Inflammatory macrophage treated with lipopolysaccharide for 4 hours (primary cell): Measurements from ENCODE around the gene CHST11.
A peak's percentile ranks its signal among the peaks of the same experiment; 100 is the strongest.
"Not testable (repeated sequence)": the region's sequence is repeated elsewhere in the genome, so short reads cannot be mapped to it uniquely, and the experiment has no call there.

Experiments
- DNase-seq: peaks from one replicate; pipeline ENCODE4 v3.0.0-alpha.2; 2020

Gene CHST11

DNA sequence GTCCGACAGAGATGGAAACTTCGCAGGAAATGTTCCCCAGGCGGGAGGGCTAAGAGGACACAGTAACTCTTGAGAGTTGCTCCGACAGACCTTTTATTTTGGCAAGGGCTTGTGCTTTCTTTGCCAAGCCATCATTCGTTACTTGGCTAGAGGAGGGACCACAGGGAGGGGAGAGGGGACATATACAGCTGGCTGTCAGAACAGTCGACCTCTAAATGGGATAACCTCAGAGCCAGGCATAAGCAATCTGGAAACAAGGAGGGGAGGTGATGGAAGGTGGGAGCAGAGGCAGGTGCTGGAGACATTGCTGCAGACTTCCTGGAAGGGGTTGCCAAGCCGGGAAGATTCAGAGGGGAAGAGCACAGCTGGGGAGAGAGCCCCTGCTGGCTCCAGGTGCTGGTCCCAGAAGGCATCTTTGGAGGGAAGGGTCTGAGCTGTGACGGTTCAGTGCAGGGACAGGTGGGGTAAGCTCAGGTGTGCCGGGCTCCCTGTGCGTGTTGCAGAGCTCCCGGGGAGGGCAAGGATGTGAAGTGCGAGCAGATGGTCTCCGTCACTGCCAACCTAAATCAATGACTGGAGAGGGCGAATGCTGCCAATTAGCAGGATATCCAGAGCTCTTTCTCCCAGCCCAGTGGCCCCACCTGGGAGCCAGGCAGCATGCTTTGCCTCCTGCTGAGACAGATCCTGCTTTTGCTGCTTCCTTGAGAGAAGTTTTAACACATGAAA lies 50.1 kb downstream of the CHST11 start:
- no peak for DNase-seq

DNA sequence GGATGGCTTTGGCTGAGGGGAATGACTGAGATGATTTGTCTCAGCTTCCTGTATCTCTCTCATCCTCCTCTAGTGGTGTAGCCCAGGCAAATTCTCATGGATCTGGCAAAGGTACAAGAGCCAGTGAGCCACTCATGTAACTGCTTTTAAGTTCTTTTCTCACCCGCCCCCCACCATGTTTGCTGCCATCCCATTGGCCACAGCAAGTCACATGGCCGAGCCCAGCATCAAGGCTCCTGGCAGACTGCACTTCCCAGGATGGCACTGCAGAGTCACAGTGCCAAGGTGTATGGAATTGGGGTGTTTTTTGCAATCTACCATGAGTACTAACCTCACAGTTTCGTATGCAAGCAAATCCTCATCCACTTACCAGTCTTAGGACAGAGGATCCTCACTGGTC lies 50.9 kb downstream of the CHST11 start:
- no peak for DNase-seq

DNA sequence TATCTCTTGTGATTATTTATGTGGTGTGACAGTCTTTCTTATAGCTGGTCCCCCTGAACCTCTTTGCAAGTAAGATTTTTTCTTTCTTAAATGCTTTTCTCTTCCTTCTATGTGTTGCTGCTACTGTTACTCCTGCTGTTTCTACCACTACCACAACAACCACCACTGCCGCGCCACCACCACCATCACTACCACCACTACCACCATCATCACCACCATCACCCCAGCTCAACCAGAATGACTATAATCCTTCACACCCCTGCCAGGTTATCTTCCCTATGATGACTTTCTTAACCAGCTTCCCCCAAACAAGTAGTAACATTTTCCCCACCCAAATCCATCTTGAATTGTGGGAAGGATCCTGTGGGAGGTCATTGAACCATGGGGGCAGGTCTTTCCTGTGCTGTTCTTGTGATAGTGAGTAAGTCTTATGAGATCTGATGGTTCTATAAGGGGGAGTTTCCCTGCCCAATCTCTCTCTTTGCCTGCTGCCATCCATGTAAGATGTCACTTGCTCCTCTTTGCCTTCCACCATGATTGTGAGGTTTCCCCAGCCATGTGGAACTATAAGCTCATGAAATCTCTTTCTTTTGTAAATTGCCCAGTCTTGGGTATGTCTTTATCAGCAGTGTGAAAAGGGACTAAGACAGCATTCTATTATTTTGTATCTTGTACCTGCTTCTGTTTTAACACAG lies 52.2 kb downstream of the CHST11 start:
- peak; percentile 27 for DNase-seq

DNA sequence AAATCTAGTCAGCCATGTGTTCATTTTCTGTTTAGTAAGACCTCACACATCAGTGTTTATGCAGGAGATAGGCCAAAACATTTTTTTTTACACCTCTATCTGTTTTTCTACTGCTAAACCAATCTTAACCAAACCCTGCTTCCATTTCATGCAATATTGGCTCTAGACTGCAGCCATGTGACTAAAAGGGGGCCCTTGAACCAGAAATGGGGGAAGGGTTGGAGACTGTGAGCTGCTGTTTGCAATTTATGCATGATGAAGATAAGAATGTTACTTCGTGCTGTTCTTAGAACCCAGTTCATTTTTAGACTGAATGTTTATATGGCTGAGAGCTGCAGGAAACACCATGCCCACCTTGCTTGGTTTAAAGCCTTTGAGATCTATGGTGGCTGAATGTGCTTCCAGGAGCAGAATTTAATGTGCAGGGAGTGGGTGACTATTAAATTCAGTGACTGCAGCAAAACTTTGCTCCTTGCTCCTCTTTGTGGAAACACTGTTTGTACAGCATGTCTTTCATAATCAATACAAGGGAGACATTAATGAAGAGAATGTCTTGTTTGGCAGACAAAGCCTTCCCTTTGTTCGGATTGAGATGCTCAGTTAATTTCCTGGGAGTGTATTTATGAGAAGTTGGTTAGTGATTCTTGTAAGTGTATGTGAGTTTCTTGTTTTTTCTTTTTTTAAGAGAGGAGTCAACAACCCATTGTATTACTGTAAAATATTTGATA lies 53.6 kb downstream of the CHST11 start:
- DNase-seq, result no peak

DNA sequence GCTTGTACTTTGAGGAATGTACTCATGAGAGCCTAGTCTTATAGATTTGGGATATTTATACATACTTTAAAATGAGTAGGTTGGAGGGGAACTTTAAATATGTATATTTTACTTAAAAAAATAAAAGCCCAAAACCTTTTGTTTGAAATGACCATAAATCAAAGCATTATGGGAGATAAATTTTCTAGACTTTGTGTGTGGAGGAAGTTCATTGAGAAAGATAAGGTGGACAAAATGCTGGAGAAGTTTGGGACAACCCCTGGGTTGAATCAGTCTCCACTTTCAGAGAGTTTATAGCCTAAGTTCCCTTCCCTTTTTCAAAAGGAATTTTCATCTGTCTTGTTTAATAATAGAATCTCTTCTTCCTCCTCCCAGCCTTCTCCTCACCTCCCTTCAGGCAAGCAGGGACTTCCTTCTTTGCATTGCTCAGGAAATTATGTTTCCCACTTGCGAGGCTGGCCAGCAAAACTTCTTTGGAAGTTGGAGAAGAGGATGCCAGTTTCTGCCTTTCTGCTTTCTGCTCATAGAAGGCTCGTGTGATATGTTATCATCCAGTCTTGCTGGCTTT lies 54.2 kb downstream of the CHST11 start:
- peak; percentile 37 for DNase-seq

DNA sequence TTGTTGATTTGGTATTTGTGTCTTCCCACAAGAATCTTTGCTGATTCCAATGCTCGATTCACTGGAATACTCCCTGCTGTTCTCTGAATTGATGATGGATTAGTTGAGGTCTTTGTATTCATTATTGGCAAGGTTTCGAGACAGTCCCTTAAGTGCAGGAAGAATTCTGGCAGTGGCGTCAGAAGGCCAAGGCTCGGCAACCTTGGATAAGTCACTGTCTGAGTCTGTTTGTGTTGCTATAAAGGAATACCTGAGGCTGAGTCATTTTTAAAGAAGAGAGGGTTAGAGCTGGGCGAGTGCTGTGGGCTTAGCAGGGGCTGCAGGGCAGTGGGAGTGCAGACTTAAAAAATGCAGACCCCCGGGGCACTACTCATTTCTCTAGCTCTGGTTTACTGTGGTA lies 56.9 kb downstream of the CHST11 start:
- no peak for DNase-seq

DNA sequence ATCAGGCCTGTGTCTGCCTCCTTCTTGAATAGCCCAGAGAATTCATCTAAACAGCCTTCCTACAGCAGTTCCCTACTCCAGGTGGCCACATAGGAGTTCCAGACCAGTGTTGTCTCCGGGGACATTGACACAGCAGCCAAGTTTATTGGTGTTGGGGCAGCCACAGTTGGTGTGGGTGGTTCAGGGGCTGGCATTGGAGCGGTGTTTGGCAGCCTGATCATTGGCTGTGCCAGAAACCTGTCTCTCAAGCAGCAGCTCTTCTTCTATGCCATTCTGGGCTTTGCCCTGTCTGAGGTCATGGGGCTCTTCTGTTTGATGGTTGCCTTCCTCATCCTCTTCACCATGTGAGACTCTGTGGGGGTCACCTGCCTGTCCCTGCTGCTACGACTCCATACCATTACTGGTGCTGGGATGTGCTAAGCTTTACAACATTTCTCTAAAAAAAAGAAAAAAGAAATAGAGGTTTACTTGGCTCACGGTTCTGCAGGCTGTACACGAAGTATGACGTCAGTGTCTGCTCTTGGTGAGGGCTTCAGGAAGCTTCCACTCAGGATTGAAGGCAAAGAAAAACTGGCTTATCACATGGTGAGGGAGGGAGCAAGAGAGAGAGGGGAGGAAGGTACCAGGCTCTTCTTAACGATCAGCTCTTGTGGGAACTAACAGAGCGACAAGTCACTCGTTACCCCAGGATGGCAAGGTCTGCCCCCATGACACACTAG lies 57.5 kb downstream of the CHST11 start:
- no peak for DNase-seq

DNA sequence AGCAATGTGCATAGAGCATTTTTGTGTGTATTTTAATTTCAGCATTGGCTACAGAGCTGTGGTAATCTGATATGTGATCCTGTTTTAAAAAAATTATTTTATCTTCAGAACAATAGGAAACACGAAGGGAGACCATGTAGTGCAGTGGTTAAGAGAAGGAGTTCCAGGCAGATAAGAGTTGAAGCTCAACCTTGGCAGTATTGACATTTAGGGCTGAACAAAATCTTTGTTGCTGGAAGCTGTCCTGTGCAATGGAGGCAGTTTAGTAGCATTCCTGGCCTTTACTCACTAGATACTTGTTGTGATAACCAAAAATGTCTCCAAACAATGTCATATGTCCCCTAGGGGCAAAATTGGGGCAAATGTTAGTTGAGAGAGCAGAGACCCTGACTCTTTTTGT lies 59.2 kb downstream of the CHST11 start:
- DNase-seq, result no peak

DNA sequence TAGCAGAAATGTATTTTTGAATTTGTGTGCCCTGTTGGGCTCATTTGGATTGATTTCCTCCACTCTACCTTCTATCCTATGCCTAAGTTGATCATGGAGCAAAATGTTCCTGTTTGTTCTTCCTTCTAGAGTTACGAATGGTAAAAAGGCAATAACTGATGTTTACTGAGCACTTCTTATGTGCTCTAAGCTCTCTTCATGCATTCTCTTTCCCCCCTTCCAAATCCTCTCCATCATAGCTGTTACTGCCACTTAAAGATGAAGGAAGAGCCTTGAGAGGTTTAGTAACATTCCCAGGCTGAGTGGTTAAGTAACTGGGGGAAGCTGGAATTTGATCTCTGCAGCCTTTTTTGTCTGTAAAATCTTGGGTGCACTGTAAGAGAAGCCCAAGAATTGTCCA lies 60.1 kb downstream of the CHST11 start:
- no peak for DNase-seq

DNA sequence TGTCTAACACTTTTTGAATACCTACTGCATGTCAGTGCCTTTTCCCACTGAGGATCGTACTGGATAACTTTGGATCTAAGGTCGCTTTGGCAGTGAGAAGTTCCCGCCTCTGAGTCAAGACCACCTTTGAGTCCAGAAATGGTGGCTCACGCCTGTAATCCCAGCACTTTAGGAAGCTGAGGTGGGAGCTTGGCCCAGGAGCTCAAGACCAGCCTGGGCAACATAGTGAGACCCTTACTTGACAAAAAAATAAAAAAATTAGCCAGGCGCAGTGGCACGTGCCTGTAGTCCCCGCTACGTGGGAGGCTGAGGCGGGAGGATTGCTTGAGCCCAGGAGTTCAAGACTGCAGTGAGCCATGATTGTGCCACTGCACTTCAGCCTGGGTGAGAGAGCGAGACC lies 61.1 kb downstream of the CHST11 start:
- no peak for DNase-seq

DNA sequence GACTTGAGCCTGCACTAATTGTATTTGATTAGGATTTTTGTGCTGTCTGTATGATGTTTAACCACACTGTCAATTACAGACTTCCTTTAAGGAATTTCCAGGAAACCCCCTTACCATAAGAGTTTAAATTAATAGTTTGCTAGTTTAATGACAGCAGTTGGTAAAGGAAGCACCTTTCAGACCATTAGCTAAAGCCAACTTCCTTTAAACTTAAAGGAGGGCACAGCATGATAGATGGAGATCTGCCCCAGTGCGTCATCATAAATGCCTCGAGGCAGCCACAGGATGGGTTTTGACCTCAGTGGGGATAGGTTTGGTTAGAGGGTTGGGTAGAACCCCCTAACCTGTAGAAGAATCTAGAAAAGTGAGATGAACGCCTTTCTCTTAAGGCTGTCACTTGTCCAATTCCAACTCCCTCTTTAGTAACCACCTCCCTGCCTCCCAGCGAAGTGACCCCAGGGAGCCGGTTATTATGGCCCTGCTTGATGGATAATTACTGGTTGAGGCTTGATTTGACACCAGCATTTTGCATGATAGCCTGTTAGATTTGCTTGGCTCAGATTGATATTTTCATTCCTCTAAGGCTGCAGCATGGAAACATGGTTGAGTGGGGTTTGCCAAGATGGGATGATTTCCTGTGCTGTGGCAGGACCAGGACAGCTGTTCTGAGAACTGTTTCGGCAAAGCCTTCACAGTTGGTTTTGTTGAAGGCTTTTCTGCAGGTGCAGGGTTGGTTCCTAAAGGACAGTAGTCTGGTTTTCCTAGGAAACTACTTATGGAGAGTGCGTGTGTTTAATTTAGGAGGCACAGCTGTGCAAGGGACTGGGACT lies 62.7 kb downstream of the CHST11 start:
- DNase-seq, result no peak

DNA sequence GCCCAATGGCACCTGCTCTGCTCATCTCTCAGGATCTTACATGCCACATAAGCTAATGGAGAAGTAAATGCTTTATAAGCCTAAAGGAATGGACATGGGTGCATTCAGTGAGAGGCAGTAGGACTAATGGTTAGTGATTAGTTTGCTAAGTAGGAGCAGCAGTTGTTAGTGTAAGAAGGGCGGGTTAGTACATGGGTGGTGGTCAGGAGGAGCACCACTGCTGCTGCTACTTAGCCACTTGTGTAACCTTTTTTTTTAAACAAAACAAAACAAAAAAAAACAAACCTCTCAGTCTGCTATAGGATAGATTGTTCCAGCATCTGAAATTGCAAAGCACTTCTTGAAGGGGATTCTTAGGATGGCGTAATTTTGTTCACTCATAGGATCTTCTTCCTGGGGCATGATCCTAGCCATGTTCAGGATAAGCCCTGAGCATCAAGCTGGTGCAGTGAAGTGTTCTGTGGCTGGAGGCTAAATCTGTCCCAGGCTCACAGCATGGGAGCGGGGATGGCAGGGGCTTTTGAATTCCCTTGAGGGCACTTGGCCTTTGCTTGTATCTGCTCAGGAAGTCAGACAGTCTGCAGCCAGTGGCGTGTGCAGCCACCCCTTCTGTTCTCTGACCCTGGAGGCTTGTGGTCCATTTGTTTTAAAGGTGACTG lies 63.6 kb downstream of the CHST11 start:
- DNase-seq, result no peak

DNA sequence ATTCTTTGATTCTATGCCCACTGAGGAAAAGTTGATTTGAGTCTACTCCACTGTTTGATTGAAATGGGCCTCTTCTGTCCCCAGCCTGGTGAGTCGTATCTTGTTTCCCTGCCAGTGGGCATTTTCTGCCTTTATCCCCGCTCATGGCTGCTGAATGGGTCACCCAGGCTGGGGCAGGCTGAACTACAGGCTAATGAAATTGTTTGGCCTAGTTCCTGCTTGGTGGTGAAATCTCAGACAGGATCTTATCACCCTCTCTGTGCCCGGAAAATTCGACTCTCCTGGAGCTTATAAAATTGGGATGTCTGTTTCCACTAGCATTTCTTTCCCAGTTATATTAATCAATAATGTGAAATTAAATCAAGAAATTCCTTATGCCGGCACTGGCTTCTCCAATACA lies 65.0 kb downstream of the CHST11 start:
- no peak for DNase-seq

DNA sequence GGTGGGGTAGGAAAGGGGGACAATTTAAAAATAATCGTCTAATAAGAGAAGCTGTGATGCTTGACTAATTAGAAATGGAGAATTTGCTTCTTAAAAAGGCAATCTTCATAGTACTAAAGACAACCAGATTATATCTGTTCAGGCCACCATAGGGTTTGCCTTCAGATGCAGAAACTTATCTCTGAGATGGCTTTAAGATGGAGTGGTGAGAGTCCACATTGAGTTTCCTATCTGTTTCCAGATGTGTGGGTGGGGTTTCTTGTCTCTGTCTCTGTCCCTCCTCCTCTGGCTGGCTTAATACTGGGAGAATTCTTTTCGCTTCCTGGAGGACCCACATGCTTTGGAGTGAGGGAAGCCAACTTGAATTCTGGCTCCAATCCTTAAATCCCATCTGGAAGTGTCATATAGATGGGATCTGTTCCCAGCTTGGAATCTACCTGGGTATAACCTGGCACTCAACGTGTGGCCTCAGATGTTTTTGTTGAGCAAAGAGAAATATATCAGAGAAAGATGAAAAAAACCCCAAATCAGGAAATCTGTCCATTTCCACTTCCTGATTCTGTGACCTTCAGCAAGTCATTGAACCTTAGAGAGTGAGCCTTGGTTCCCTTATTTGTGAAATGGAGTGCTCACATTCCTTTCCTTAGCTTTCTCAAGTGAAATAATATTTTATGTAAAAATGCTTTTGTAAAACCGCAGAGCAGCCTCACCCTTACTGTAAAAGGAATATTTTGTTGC lies 66.4 kb downstream of the CHST11 start:
- peak; percentile 68 for DNase-seq

DNA sequence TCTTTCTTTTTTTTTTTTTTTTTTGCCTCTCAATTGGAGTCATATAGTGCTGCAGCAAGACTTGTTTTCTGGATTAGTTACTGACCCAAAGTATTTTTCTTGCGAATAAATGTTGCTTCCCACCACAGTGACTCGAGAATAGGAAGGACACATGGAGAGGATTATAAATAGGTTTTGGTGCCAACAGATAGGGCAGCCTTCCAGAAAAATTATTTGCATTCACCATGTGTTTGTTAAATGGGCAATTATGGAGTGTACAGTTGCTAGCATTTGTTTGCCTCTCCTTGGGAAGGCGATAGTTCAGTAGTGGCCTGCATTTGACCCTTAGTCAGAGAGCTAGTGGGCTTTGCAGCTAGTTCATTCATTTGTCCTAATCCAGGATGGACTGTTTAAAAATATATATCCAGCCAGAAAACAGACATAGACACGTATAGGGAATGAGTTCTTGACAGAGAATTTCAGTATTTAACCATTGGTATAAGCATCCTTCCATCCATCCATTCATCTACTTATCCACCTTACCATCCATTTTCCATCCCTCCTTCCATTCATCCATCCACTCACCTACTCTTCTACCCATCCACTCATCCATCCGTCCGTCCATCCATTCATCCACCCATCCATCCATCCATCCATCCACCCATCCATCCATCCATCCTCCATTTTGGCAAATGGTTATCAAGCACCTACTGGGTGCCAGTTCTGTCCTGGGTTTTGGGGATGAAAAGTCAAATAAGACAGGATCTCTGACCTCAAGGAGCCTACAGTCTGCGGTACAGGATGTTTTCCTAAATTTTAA lies 67.5 kb downstream of the CHST11 start:
- no peak for DNase-seq

DNA sequence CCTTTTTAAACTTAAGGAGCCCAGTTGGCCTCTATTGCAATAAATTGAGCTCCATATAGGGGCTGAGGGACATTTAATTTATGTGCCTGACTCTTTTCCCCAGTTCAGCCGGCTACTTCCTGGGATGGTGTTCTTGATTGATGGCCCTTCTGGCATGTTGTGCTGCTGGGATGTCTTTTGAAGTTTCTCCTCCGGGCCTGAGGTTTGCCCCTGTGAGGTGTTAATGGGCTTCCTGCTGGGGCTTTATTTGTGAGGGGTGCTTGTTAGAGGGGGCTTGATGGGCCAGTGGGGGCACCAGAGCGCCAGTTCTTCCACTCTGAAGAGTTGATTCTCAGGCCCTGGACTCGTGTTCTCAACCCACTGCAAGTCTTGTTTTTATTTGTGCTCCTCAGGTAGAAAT lies 69.6 kb downstream of the CHST11 start:
- DNase-seq, result no peak

DNA sequence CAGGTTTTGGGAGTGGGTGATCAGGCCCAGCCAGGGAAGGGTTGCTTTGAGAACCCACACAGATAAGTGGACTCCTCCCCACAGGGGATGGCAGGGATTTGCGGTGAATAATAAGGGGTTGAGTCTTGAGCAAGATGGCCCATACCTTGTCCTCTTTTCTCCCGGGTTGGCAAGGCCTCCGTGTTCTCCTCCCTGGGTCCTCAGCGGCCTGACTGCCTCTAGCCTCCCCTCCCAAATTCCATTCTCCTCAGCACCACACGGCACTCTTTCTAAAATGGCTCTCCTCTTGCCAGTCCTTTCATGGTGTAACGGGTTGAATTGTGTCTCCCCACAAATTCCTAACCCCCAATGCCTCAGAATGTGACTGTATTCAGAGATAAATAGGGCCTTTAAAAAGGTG lies 70.0 kb downstream of the CHST11 start:
- no peak for DNase-seq

DNA sequence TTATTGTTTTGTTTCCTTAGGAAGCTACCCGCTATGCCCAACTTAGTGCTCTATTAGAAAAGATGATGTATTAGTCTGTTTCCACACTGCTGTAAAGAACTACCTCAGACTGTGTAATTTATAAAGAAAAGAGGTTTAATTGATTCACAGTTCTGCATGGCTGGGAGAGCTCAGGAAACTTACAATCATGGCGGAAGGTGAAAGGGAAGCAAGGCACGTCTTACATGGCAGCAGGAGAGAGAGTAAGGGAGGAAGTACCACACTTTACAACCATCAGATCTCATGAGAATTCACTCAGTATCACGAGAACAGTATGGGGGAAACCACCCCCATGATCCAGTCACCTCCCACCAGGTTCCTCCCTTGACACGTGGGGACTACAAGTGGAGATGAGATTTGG lies 70.9 kb downstream of the CHST11 start:
- DNase-seq, result not testable (repeated sequence)

DNA sequence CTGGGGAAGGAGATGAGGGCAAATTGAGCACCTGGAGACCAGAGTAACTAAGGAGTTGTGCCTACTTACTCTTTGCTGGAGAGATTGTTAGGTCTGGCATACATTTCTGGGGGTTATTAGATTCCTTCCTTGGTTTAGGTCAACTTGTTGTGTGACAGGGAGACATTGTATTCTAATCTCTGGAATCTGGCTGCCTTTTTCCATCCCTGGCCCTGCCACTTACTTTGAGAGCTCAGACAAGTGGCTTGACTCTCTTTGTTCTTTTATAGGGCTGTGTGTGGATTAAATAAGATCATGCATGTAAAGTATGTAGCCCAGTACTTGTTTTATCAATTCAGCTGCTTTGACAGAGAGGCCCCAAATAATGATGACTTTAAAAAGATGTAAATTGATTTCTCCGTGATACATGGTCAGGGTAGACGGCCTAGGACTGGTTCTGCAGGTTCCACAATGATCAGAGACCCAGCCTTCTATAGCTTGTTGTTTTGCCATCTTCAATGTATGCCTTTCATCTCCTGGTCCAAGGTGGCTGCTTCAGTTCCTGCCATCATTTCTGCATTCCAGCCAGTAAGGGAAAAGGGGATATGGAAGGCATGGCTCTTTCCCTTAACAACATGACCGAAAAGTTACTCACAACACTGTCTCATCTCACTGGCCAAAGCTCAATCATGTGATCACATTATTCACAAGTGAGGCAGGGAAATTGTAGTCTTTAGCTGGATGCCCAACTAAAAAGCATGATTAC lies 72.6 kb downstream of the CHST11 start:
- DNase-seq, result no peak
